Erythroblast (primary cell): ENCODE results near the gene NTM.

Experiments used
- DNase-seq, 2 experiments: peaks; one replicate each; lab custom pipeline; 2025; lab: John Stamatoyannopoulos, UW
- GATA1 ChIP-seq: IDR thresholded peaks from 2 replicates; pipeline ENCODE4 v1.6.1; 2011; ENCODE audit warnings: low read depth, mild to moderate bottlenecking, control low read depth, low read length, moderate library complexity
- POLR2A ChIP-seq: IDR thresholded peaks from 2 replicates; pipeline ENCODE4 v1.6.1; 2011; ENCODE audit warnings: mild to moderate bottlenecking, low read length

NTM gene

DNA sequence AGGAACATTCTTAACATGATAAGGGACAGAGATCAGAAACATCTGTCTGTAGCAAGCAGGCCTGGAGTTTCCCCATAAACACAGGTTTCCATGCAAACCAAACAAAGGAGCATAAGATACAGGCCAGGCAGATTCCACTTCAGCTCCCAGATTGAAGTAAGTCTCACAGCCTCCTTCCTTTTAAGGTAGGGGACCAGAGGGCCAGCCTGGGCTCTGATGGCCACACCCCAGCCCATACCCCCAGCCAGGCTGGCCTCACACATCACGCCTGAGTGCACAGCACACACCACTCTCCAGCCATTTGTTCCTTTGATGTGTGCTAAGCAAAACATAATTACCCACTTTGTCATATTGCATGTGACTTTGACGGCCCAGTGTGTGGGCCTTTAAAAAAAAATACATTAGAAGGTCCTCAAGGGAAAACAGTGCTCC is 518.7 kb downstream of the NTM start:
- DNase-seq = no peak
- TF ChIP-seq POLR2A (no peak), GATA1 (no peak)

DNA sequence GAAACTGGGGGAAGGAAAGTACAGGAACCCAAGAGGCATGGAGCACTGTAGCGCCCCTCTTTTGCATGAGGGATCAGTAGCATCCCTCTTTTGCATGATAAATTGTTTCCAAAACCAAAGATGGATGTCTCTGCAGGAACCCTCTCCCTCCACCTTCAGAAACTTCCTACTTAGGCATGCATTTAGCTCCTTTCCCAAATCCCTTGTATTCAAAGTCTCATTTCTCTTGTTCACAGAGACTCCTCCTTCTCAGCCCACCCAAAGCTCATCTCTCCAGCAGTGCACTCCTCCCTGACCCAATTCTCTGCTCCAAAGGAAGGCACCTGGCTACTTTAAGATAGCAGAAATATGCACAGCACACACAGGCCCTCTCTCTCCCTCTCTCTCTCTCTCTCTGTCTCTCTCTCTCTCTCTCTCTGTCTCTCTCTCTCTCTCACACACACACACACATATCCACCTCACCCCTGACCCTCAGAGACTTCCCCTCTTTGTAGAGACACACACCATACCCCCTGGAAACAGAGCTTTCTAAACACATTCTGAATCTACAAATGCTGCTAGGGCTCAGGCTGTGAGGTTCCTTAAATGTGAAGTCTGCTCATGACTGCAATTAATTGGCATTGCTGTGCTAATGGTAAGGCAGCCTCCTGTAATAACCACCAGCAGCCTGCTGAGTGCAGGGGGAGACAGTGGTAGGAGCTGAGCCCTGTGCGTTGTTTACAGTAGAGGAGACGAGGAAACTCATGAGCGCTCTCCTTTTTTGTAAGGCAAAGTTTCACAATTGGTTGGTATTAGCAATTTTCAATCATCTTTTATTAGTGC is 519.6 kb downstream of the NTM start:
- DNase-seq = no peak
- no peak for TF ChIP-seq POLR2A
- no peak for TF ChIP-seq GATA1

DNA sequence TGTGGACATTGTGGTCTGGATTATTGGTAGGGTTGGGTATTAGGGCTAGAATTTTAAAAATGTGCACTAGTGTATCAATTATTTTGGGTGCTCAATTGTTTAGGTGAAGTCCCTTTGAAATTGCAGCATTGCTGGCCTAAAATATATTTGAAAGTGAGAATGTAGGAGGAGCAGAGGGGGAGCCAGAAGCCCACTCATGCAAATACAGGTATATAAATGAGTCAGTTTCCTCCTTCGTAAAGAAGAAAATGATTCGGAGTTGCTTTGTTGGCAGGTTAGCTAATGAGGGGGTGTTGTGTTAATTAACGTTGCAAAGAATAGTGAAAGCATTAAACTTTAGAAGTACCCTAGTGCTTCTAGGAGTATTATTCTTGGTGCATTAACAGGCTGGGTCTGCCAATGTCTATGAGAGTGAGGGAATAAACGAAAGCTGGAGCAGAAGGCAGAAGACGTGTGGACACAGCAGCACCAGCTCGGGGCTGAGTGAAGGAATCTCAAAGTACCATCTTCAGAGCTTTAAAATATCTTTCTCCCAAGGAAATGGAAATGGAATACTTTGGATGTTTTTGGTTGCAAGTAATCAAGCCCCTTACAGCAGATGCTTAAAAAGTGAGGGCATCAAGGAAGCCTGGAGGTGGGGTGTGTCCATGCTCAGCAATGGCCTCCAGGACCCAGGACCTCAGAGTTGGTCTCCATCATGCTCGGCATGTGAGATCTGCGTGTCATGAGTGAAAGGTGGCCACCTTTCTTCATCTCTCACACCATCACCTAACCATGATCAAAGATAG is 522.9 kb downstream of the NTM start:
- no peak for DNase-seq
- no peak for TF ChIP-seq GATA1
- TF ChIP-seq POLR2A = no peak

DNA sequence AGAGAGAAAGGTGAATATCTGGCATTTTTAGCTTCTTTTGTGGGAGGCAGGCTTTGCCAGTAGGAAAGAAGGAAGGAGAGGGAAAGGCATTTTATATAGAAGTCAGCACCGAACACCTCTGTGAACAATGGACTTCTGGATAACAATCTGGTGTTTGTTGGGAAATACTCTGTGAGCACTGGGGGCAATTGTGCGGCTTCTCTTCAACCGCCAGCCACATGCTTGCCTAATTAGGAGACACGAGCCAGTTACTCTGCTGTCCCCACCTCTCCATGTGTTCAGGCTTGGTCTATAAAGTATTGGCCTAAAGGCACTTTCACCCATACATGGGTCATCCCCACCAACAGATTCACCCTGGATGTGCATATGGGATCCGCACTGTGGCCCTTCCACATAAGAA is 523.6 kb downstream of the NTM start:
- DNase-seq = no peak
- TF ChIP-seq GATA1 (no peak), POLR2A (no peak)

DNA sequence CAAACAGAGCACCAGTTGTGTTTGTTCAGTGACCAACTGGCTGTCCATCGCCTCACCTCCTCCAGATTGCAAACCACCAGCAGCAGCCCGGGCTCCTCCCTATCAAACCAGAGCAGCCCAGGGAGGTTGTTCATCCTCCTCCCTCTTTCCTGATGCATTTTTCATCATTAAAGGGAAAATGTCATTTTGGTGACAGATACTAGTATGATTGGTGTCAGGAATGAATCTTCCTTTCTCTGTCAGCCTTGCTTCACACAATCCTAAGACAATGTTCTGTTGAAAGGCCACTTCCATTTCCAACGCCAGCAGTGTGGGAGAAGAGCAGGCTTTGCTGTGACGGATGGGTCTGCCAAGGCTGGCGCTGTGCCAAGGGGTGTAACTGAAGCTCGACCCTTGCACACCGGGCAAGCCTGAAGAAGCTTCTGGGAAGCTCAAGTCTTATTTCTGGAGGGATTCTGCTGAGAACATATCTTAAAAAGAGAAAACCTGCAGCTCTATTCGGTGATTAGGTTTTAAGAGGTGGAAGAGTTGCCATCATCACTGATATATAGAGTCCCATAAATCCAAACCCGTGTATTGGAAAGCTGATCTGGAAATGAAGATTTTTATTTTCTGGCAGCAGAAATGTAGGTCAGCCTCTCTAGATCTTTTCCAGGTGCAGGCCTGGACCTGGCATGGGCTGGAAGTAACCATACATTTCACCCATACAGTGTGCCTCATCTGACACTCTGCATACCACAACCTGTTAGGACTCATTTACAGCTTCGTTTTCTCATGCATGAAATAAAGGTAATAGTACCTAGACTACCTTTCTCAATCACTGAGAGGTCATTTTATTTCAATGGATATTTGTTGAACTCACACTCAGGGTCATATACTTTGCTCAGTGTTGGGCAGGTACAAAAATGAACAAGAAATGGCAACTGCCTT is 524.5 kb downstream of the NTM start:
- no peak for DNase-seq
- TF ChIP-seq GATA1 = no peak
- TF ChIP-seq POLR2A = no peak

DNA sequence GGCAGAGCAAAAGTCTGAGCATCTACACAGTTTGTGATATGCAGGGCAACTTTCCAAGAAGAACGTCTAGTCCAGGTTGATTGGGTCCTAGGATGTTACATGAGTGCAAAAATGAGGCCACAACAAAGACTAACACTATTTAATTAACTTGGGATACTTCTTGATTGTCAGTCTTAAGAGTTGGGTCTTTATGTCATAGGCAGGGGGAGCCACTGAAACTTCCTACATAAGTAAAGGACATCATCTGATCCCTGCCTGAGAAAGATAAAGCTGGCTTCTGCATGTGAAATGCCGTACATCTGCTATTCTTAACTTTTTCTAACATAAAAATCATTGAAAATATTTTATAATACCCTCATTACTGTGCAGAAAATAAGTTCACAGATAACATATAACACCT is 525.5 kb downstream of the NTM start:
- peak; percentile 2 to 4 for DNase-seq
- TF ChIP-seq POLR2A = no peak
- no peak for TF ChIP-seq GATA1

DNA sequence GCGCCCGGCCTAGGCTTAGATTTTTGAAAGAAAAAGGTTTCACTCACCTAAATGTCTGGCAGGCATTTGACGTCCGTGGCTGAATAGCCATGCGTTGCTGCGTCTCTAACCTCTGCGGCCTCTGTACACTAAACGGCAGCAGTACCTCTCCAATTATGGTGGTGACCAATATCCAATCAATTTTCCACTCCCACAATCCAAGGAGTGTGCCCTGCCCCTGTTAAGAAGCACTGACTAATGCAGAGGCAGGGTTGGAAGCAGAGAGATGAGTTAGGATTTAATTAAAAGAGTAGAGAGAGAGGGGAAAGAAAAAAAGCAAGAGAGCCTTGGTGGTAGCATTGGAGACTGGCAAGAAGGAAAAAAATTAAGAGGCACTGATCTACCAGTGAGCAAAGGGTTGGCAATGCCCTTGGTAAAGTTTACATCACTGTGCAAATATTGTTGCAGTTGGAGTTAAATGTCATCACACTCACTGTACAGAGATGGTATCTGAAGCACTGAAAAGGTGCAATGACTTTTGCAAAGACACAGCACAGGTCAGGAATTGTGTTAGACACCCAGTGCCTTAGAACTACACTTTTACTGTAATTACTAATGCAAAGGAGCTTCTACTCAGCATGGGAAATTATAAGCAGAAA is 526.7 kb downstream of the NTM start:
- no peak for DNase-seq
- TF ChIP-seq GATA1 (no peak), POLR2A (no peak)

DNA sequence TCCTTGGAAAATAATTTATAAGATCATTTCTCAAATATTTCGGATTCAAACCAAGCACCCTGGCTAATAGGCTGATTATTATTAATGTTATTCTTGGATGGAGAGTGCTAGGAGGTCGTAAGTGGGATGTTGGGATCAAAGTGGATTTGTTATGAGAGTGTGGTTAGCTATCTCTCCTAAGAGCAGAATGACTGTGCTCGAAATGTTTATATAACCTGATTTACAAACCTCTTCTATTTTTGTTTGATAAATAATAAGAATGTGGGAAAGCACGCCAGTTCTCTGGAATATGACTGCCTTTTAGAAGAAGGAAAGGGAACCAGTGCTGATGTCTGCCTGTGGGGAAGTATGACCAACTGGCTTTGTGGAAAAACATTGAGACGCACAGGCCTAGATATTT is 527.5 kb downstream of the NTM start:
- TF ChIP-seq GATA1 = no peak
- no peak for TF ChIP-seq POLR2A
- DNase-seq = no peak

DNA sequence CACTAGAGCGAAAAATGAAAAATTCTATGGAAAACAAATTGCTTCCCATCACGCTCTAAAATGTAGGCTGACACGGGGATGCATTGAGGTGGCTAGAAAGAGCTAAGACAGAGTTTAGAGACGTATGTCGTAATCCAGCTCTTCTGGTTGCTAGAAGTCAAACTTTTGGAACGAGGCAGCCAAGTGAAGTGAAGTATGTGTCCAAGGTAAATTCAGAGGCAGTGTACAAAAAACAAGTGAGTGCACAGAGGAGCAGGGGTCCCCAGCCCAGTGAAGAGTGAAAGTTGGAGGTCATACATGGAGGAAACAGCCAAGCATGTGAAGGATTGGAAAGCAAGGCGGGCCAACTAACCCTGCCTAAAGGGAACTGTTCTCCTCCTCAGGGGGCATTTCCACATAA is 528.5 kb downstream of the NTM start:
- TF ChIP-seq POLR2A (no peak), GATA1 (no peak)
- no peak for DNase-seq

DNA sequence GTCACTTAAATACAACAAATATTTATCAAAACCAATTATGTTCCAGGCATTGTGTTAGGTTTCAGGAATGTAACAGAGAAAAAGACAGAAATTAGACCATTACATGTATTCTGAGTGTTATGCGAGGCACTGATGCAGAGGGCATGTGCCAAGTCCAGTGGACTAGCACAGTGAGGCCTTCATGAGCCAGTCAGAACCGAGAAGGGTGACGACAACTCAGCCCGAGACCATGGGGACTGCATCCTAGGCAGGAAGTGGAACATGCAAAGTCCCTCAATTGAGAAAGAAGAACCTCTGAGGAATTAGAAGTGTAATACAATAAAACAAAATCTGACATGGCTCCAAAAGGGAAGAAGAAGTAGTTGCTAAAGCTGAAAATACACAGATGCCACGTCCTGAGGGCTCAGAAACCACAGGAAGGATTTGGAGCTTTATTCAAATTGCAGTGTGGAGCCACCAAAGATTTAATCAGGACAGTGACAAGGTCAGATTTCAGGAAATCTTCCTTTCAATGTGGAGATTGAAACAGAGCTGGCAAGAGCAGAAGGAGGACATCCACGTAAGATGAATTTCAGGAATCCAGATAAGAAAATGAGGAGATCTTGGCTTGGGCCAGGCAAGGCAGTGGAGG is 529.6 kb downstream of the NTM start:
- TF ChIP-seq POLR2A (no peak), GATA1 (no peak)
- DNase-seq = no peak

DNA sequence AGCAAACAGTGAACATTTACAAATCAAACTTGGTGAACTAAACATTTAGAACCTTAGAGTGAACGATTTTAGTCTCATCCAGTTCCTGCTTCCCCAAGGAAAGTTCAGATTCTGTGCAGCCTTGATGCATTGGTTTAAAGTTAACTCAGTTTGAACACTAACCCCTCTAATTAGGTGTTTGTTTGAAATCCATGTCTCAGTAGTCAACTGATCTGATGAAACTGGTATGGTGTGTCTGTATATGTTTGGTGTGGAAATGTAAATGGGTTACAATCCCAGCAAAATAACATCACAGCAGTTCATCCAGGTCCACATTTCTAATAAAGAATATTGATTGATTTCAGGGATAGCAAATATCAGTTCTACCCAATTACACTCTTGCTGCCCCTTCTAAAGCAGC is 532.0 kb downstream of the NTM start:
- TF ChIP-seq GATA1 (no peak), POLR2A (no peak)
- DNase-seq = no peak

DNA sequence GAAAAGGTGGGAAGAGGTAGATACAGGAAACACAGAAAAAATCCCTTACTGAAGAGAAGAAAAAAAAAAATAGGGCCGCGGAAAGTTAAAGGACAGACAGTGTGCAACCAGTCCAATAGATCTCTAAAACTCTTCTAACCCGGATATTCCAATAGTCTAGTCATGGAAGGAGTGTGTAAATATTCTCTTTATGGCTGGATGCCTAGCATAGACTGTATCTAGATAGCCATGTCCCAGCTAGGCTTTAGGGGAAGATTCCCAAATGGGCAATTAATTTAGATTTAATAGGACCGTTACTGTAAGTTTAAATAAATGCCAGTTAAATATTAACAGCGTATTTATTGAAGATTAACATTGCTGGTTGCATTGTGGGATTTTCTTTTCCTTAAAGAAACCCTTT is 532.7 kb downstream of the NTM start:
- DNase-seq = no peak
- TF ChIP-seq POLR2A = no peak
- no peak for TF ChIP-seq GATA1

DNA sequence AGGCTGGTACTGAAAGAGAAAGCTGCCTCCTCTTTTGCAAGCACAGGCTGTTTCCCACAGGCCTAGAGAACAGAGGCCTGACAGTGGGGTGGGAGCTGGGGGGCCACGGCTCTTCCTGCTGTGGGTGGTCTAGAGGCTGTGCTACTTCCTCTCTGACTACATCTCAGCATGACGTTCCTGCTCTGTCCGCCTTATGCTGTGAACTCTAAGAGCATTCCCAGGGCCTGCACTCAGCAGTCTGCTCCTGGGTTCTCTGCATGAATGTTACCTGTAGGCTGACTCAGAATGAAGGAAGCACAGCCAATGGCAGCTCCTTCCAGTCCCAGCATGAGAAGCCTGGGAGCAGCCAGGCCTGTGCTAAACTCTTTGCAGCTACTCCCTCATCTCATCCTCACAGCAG is 534.3 kb downstream of the NTM start:
- TF ChIP-seq POLR2A (no peak), GATA1 (no peak)
- no peak for DNase-seq
